Thoracic aorta (tissue), 2 donors: ENCODE results near the gene WAPL. TPM values are rescaled to one million over a fixed set of nuclear protein-coding genes. Genes with fewer than 3 reads are reported as not detected.

Experiments
- ATAC-seq: fragments of 150-250 bp; one replicate; pipeline ENCODE4 v1.8.0; 2017; ENCODE audit warnings: low read depth; ENCODE audit not compliant: insufficient number of reproducible peaks, low FRiP score
- DNase-seq: peaks from one replicate; pipeline ENCODE4 v3.0.0-alpha.2; 2020; ENCODE audit warnings: low spot score
- H3K27ac ChIP-seq, 2 donors: fragments of 200-600 bp; sonication (generic); 1 replicate in 1 of 2; 2 replicates in 1 of 2; pipeline ENCODE4 v1.5.1; 2016; ENCODE audit warnings: mild to moderate bottlenecking in 2 of 2, moderate library complexity in 2 of 2
- H3K27me3 ChIP-seq: fragments of 200-600 bp; sonication (generic); replicated peaks from 2 replicates; pipeline ENCODE4 v1.6.0; 2016; ENCODE audit warnings: mild to moderate bottlenecking; ENCODE audit not compliant: insufficient read depth
- H3K36me3 ChIP-seq: fragments of 200-600 bp; sonication (generic); one replicate; pipeline ENCODE4 v1.5.1; 2016
- H3K4me1 ChIP-seq, 2 donors: fragments of 200-600 bp; sonication (generic); 1 replicate in 1 of 2; 2 replicates in 1 of 2; pipeline versions ENCODE4 v1.5.1 to v1.6.0; 2016; ENCODE audit warnings: low read depth in 2 of 2, mild to moderate bottlenecking in 1 of 2; ENCODE audit not compliant: control insufficient read depth in 1 of 2
- H3K4me3 ChIP-seq: fragments of 200-600 bp; sonication (generic); 2 replicates; pipeline ENCODE4 v1.5.1; 2016; ENCODE audit warnings: mild to moderate bottlenecking
- H3K9me3 ChIP-seq: fragments of 200-600 bp; sonication (generic); 2 replicates; pipeline ENCODE4 v1.5.1; 2016
- CTCF ChIP-seq: fragments of 200-600 bp; sonication (generic); IDR thresholded peaks from one replicate; pipeline ENCODE4 v1.5.1; 2019; ENCODE audit warnings: antibody characterized with exemption
- total RNA-seq, 2 donors: library from RNA; depleted of rRNA; stranded (reverse); fragments of >200 nt; gene quantifications; one replicate each; pipeline versions ENCODE4 v1.1.0 to v1.2.3, GENCODE V29; 2016

Gene WAPL
- total RNA-seq, 2 donors from 2014 or later = 25.9 to 52.7 TPM

- DNase-seq (no peak), ATAC-seq (no peak)
- H3K36me3 ChIP-seq = peaks cover 9% of the 10 kb centered on the region
- H3K27me3 ChIP-seq = no peaks in the 10 kb centered on the region
- H3K4me3 ChIP-seq = no peak overlapping the region
- H3K9me3 ChIP-seq = no peaks in the 10 kb centered on the region
- no peaks in the 10 kb centered on the region for H3K4me1 ChIP-seq
- H3K27ac ChIP-seq = no peak overlapping the region
- no peak for TF ChIP-seq CTCF
Observed at GRCh38 chr10:86489071-86489810, 32.4 kb downstream of the WAPL start.

- ATAC-seq (no peak), DNase-seq (no peak)
- Histone ChIP-seq H3K27ac (no peak overlapping the region), H3K4me3 (no peak overlapping the region), H3K9me3 (no peaks in the 10 kb centered on the region), H3K36me3 (peaks cover 18% of the 10 kb centered on the region), H3K4me1 (no peaks in the 10 kb centered on the region), H3K27me3 (no peaks in the 10 kb centered on the region)
- no peak for TF ChIP-seq CTCF
Observed at GRCh38 chr10:86486856-86487255, 34.7 kb downstream of the WAPL start.

- Histone ChIP-seq H3K36me3 (peaks cover 16% of the 10 kb centered on the region), H3K4me1 (no peaks in the 10 kb centered on the region), H3K4me3 (no peak overlapping the region), H3K27me3 (no peaks in the 10 kb centered on the region), H3K27ac (no peak overlapping the region), H3K9me3 (no peaks in the 10 kb centered on the region)
- ATAC-seq (no peak), DNase-seq (no peak)
- TF ChIP-seq CTCF = no peak
Observed at GRCh38 chr10:86483664-86484063, 37.9 kb downstream of the WAPL start.

- TF ChIP-seq CTCF = no peak
- no peak overlapping the region for H3K27ac ChIP-seq
- H3K9me3 ChIP-seq = no peaks in the 10 kb centered on the region
- no peak for DNase-seq
- peaks cover 10% of the 10 kb centered on the region for H3K36me3 ChIP-seq
- H3K4me1 ChIP-seq = no peaks in the 10 kb centered on the region
- H3K27me3 ChIP-seq = no peaks in the 10 kb centered on the region
- ATAC-seq = no peak
- H3K4me3 ChIP-seq = no peak overlapping the region
Observed at GRCh38 chr10:86481761-86482160, 39.8 kb downstream of the WAPL start.

GRCh38 chr10:86480571-86480970 lies 41.0 kb downstream of the WAPL start:
- H3K4me3 ChIP-seq = no peak overlapping the region
- no peak for TF ChIP-seq CTCF
- no peak overlapping the region for H3K27ac ChIP-seq
- no peaks in the 10 kb centered on the region for H3K27me3 ChIP-seq
- no peaks in the 10 kb centered on the region for H3K9me3 ChIP-seq
- H3K36me3 ChIP-seq = peaks cover 10% of the 10 kb centered on the region
- ATAC-seq (no peak), DNase-seq (no peak)
- H3K4me1 ChIP-seq = no peaks in the 10 kb centered on the region
